GM12878 (cell line): ENCODE data around the gene MAGI1. TPM values are rescaled to one million over a fixed set of nuclear protein-coding genes. Genes with fewer than 3 reads are reported as not detected.

Experiments used
- ATAC-seq: fragments of 200-7000 bp; cut with Tn5 transposase; 3 replicates; pipeline ENCODE4 v1.9.1; 2020; ENCODE audit warnings: mild to moderate bottlenecking, moderate library complexity
- BruUV-seq: library from RNA; stranded (reverse); fragments of 400-500 nt; replicated peaks from 2 replicates; lab custom pipeline; 2021; lab: Mats Ljungman, UMichigan
- CTCF ChIA-PET: fragments of 300-600 bp; sonication (Branson Sonifier 250); formaldehyde crosslinking; extraction: SDS; loops from one replicate; lab custom pipeline; 2021; ENCODE audit warnings: inconsistent platforms; lab: Yijun Ruan, JAX
- POLR2A ChIA-PET: fragments of 350-600 bp; formaldehyde crosslinking; extraction: SDS; loops from one replicate; lab custom pipeline; 2021; ENCODE audit warnings: inconsistent platforms; lab: Charles Lee
- RAD21 ChIA-PET: fragments of 300-600 bp; sonication (Branson Sonifier 250); formaldehyde crosslinking; loops from one replicate; lab custom pipeline; 2023; ENCODE audit warnings: antibody characterized with exemption; ENCODE audit not compliant: unreplicated experiment; lab: Charles Lee
- SMC1A ChIA-PET: fragments of 300-600 bp; sonication (Branson Sonifier 250); formaldehyde crosslinking; loops from one replicate; lab custom pipeline; 2023; ENCODE audit not compliant: unreplicated experiment, uncharacterized antibody; lab: Charles Lee
- DNase-seq: peaks from one replicate; pipeline ENCODE4 v3.0.0-alpha.2; 2011; ENCODE audit warnings: low read depth, low spot score
- FAIRE-seq: peaks from 3 replicates; lab custom pipeline; 2011; peaks lifted over from hg19 to GRCh38; lab: Jason Lieb, UNC
- H2AFZ ChIP-seq: 2 replicates; pipeline ENCODE4 v1.6.0; 2011; ENCODE audit warnings: low read depth, low read length, control low read depth; ENCODE audit not compliant: control insufficient read depth
- H3K27ac ChIP-seq: 2 replicates; pipeline ENCODE4 v1.5.1; 2011; ENCODE audit warnings: control low read depth; ENCODE audit not compliant: control insufficient read depth, insufficient read depth
- H3K27me3 ChIP-seq, 2 experiments: replicated peaks in 1 of 2; 2 replicates each; pipeline versions ENCODE4 v1.6.0 to v1.6.1; 2011; ENCODE audit warnings: low read length in 1 of 2; ENCODE audit not compliant: control insufficient read depth in 2 of 2, insufficient read depth in 2 of 2
- H3K36me3 ChIP-seq, 2 experiments: 2 replicates each; pipeline ENCODE4 v1.5.1; 2011; ENCODE audit warnings: low read length in 1 of 2; ENCODE audit not compliant: control insufficient read depth in 2 of 2, insufficient read depth in 2 of 2
- H3K4me1 ChIP-seq: 2 replicates; pipeline ENCODE4 v1.6.1; 2011; ENCODE audit warnings: mild to moderate bottlenecking, low read length, moderate library complexity, mixed read lengths; ENCODE audit not compliant: control insufficient read depth, insufficient read depth
- H3K4me2 ChIP-seq: 2 replicates; pipeline ENCODE4 v1.6.0; 2011; ENCODE audit warnings: control low read depth; ENCODE audit not compliant: control insufficient read depth, insufficient read depth
- H3K4me3 ChIP-seq: fragments of 200-600 bp; sonication (generic); 2 replicates; pipeline ENCODE4 v1.5.1; 2016
- H3K79me2 ChIP-seq: 2 replicates; pipeline ENCODE4 v1.6.0; 2011; ENCODE audit warnings: low read length; ENCODE audit not compliant: control insufficient read depth, insufficient read depth
- H3K9ac ChIP-seq: 2 replicates; pipeline ENCODE4 v1.8.0; 2011; ENCODE audit warnings: low read length, control low read depth, mixed read lengths; ENCODE audit not compliant: control insufficient read depth, insufficient read depth
- H3K9me3 ChIP-seq: replicated peaks from 3 replicates; pipeline ENCODE4 v1.5.1; 2011; ENCODE audit warnings: mild to moderate bottlenecking, low read length; ENCODE audit not compliant: control insufficient read depth, insufficient read depth
- H4K20me1 ChIP-seq: 2 replicates; pipeline ENCODE4 v1.6.0; 2011; ENCODE audit not compliant: control insufficient read depth, insufficient read depth
- CBX3 ChIP-seq: fragments of 200-600 bp; sonication (generic); IDR thresholded peaks from 2 replicates; pipeline ENCODE4 v1.6.1; 2016; ENCODE audit warnings: low read depth, borderline replicate concordance
- CEBPB ChIP-seq, 2 experiments: fragments of 150-350 bp in 1 of 2; IDR thresholded peaks; 2 replicates each; pipeline ENCODE4 v1.6.1; 2012 to 2014; ENCODE audit warnings: low read depth in 2 of 2, low read length in 2 of 2, borderline replicate concordance in 1 of 2, inconsistent platforms in 1 of 2
- CREB1 ChIP-seq: IDR thresholded peaks from 2 replicates; pipeline ENCODE4 v1.6.1; 2012; ENCODE audit warnings: low read depth, mild to moderate bottlenecking, inconsistent platforms
- ETV6 ChIP-seq, 2 experiments: fragments of 450-650 bp in 1 of 2; IDR thresholded peaks in 1 of 2; conservative IDR thresholded peaks in 1 of 2; 2 replicates each; pipeline ENCODE4 v1.6.1; 2014; ENCODE audit warnings: antibody characterized with exemption in 1 of 2, borderline replicate concordance in 1 of 2, low read depth in 1 of 2, mild to moderate bottlenecking in 1 of 2, moderate library complexity in 1 of 2
- FOXK2 ChIP-seq: fragments of 450-650 bp; IDR thresholded peaks from 2 replicates; pipeline ENCODE4 v1.6.1; 2017; ENCODE audit warnings: mild to moderate bottlenecking, moderate library complexity
- GABPA ChIP-seq: IDR thresholded peaks from 2 replicates; pipeline ENCODE4 v1.6.1; 2014; ENCODE audit warnings: antibody characterized with exemption, low read depth, mild to moderate bottlenecking, inconsistent platforms
- HDGF ChIP-seq: fragments of 450-650 bp; IDR thresholded peaks from 2 replicates; pipeline ENCODE4 v1.6.1; 2016; ENCODE audit warnings: antibody characterized with exemption
- IKZF1 ChIP-seq: fragments of 450-650 bp; conservative IDR thresholded peaks from 2 replicates; pipeline ENCODE4 v1.6.1; 2017; ENCODE audit warnings: antibody characterized with exemption, mild to moderate bottlenecking
- PBX3 ChIP-seq: IDR thresholded peaks from 2 replicates; pipeline ENCODE4 v1.6.1; 2011; ENCODE audit warnings: mild to moderate bottlenecking, low read depth, low read length, moderate library complexity; ENCODE audit not compliant: insufficient replicate concordance
- POLR2A ChIP-seq: IDR thresholded peaks from 2 replicates; pipeline ENCODE4 v1.6.1; 2011; ENCODE audit warnings: low read depth, mild to moderate bottlenecking, low read length
- PRDM15 ChIP-seq: fragments of 450-650 bp; formaldehyde crosslinking; IDR thresholded peaks from 2 replicates; pipeline ENCODE4 v1.4.0; 2020; ENCODE audit warnings: mild to moderate bottlenecking, moderate library complexity
- SMAD5 ChIP-seq: IDR thresholded peaks from 2 replicates; pipeline ENCODE4 v1.6.1; 2016; ENCODE audit warnings: antibody characterized with exemption, low read depth
- TCF12 ChIP-seq: IDR thresholded peaks from 2 replicates; pipeline ENCODE4 v1.6.1; 2011; ENCODE audit warnings: low read depth, mild to moderate bottlenecking, low read length
- ZBTB40 ChIP-seq: fragments of 450-650 bp; IDR thresholded peaks from 2 replicates; pipeline ENCODE4 v1.6.1; 2016; ENCODE audit warnings: mild to moderate bottlenecking, moderate library complexity, borderline replicate concordance
- ZNF24 ChIP-seq: fragments of 450-650 bp; IDR thresholded peaks from 2 replicates; pipeline ENCODE4 v1.6.1; 2017; ENCODE audit warnings: antibody characterized with exemption, mild to moderate bottlenecking
- WGBS: methylation state at CpG from one replicate; pipeline ENCODE4 v1.1.6; 2016; ENCODE audit warnings: low lambda C conversion rate; ENCODE audit not compliant: insufficient replicate concordance, insufficient coverage; ENCODE audit errors: missing lambda C conversion rate; 5-methylcytosine and 5-hydroxymethylcytosine counted together
- in situ Hi-C: fragments of 300-500 bp; cut with MboI; formaldehyde crosslinking; loops from 9 replicates; pipeline ENCODE4 v1.14.3; 2018; ENCODE audit warnings: mixed read lengths
- intact Hi-C: fragments of 100-400 bp; cut with micrococcal nuclease; formaldehyde crosslinking; loops from one replicate; pipeline ENCODE4 v1.14.2; 2022; ENCODE audit not compliant: unreplicated experiment
- polyA plus RNA-seq, 11 experiments: library from polyadenylated mRNA; depleted of rRNA in 4 of 11; unstranded in 6 of 11; stranded (reverse) in 5 of 11; fragments of >200 nt; fragmentation: Nextera tagmentation in 4 of 11; fragmentation: Illumina TruSeq in 1 of 11; extraction: Ambion mirVana in 4 of 11; extraction: Trizol in 1 of 11; gene quantifications; 1 replicate in 1 of 11; 2 replicates in 10 of 11; pipeline versions ENCODE4 v1.2.1 to v1.2.3, GENCODE V29; 2011 to 2016; ENCODE audit warnings: inconsistent platforms in 2 of 11, missing spikeins in 2 of 11, low read depth in 1 of 11
- total RNA-seq, 4 experiments: library from RNA; depleted of rRNA in 3 of 4; stranded (reverse); fragments of >200 nt in 3 of 4; fragmentation: Illumina TruSeq in 1 of 4; extraction: Trizol in 1 of 4; gene quantifications; 2 replicates each; pipeline versions ENCODE4 v1.2.1 to v1.2.3, GENCODE V29; 2013 to 2021

MAGI1 gene
- total and polyA plus RNA-seq, 10 of the 15 experiments (the other 5 are each of a cell fraction or from before 2014, with no cell fraction given): 0.02 to 3.3 (median 0.29) TPM; not detected in 1

GRCh38 chr3:65808407-65808806 is 230.3 kb downstream of the MAGI1 start:
- H3K4me3 ChIP-seq: no peak overlapping the region
- H3K9ac ChIP-seq: no peak overlapping the region
- no peaks in the 10 kb centered on the region for H3K27me3 ChIP-seq
- H2AFZ ChIP-seq: no peak overlapping the region
- H3K79me2 ChIP-seq: no peaks in the 10 kb centered on the region
- intact Hi-C loops (no loop called here), in situ Hi-C loops (no loop called here)
- no peaks in the 10 kb centered on the region for H3K36me3 ChIP-seq
- BruUV-seq: no TSS peak
- H4K20me1 ChIP-seq: no peaks in the 10 kb centered on the region
- no peak overlapping the region for H3K27ac ChIP-seq
- ChIA-PET SMC1A (no interaction called here), RAD21 (no interaction called here), POLR2A (no interaction called here), CTCF (no interaction called here)
- H3K9me3 ChIP-seq: no peaks in the 10 kb centered on the region
- TF ChIP-seq ETV6 (conservative IDR thresholded peaks at IDR 0.05 in 1 of 2, IDR thresholded peaks at IDR 0.05 in 1 of 2; ENCODE audit: borderline replicate concordance in 1 of 2, low read depth in 1 of 2) (no peak), HDGF (no peak), CEBPB (IDR thresholded peaks at IDR 0.05; ENCODE audit: borderline replicate concordance in 1 of 2, low read depth in 2 of 2, low read length in 2 of 2) (no peak), CREB1 (no peak), GABPA (no peak), POLR2A (no peak), ZBTB40 (no peak), ZNF24 (no peak), TCF12 (no peak), FOXK2 (no peak), CBX3 (no peak), PBX3 (no peak), SMAD5 (no peak), PRDM15 (CRISPR knock-in tag) (no peak), IKZF1 (no peak)
- DNase-seq: no peak
- H3K4me1 ChIP-seq: no peaks in the 10 kb centered on the region
- no peak for FAIRE-seq
- WGBS: 34% methylated on average over 6 of the region's 6 CpGs
- H3K4me2 ChIP-seq: no peak overlapping the region
- no peak for ATAC-seq
